Tibial nerve (tissue), 4 donors: ENCODE results near the gene AOPEP. TPM values are rescaled to one million over a fixed set of nuclear protein-coding genes. Genes with fewer than 3 reads are reported as not detected.

Experiments used
- DNase-seq, 2 donors: peaks; one replicate each; pipeline ENCODE4 v3.0.0-alpha.2; 2019; ENCODE audit warnings: low spot score in 2 of 2
- H3K27ac ChIP-seq, 4 donors: fragments of 200-600 bp; sonication (generic) in 3 of 4; one replicate each; pipeline ENCODE4 v1.5.1; 2017 to 2019; ENCODE audit warnings: mild to moderate bottlenecking in 1 of 4
- H3K27me3 ChIP-seq, 2 donors: fragments of 200-600 bp; sonication (generic) in 1 of 2; one replicate each; pipeline versions ENCODE4 v1.5.1 to v1.6.0; 2017 to 2019
- H3K36me3 ChIP-seq, 3 donors: fragments of 200-600 bp; sonication (generic); one replicate each; pipeline ENCODE4 v1.5.1; 2018 to 2019
- H3K4me1 ChIP-seq, 4 donors: fragments of 200-600 bp; sonication (generic) in 3 of 4; one replicate each; pipeline ENCODE4 v1.5.1; 2017 to 2019
- H3K4me3 ChIP-seq, 4 donors: fragments of 200-600 bp; sonication (generic) in 3 of 4; one replicate each; pipeline ENCODE4 v1.5.1; 2017 to 2019; ENCODE audit warnings: mild to moderate bottlenecking in 1 of 4, moderate library complexity in 1 of 4
- H3K9me3 ChIP-seq, 4 donors: fragments of 200-600 bp; sonication (generic) in 3 of 4; one replicate each; pipeline ENCODE4 v1.5.1; 2017 to 2019
- CTCF ChIP-seq, 5 experiments: fragments of 200-600 bp in 3 of 5; fragments of 450-650 bp in 2 of 5; sonication (generic) in 3 of 5; IDR thresholded peaks; one replicate each; pipeline ENCODE4 v1.5.1; 2016 to 2019; ENCODE audit warnings: antibody characterized with exemption in 5 of 5, mild to moderate bottlenecking in 3 of 5, moderate library complexity in 2 of 5
- EP300 ChIP-seq, 2 donors: sonication (generic); formaldehyde crosslinking; IDR thresholded peaks; one replicate each; pipeline ENCODE4 v1.6.1; 2017; ENCODE audit warnings: antibody characterized with exemption in 2 of 2, mild to moderate bottlenecking in 1 of 2
- POLR2A ChIP-seq, 2 donors: fragments of 450-650 bp; IDR thresholded peaks; one replicate each; pipeline ENCODE4 v1.6.1; 2017; ENCODE audit warnings: antibody characterized with exemption in 2 of 2, mild to moderate bottlenecking in 2 of 2, moderate library complexity in 2 of 2
- WGBS, 2 donors: methylation state at CpG; one replicate each; pipeline ENCODE4 v1.1.5; 2018; 5-methylcytosine and 5-hydroxymethylcytosine counted together
- total RNA-seq, 4 donors: library from RNA; depleted of rRNA; stranded (reverse); fragments of >200 nt; gene quantifications; one replicate each; pipeline ENCODE4 v1.1.0, GENCODE V29; 2016

AOPEP gene
- total RNA-seq, 4 donors from 2014 or later, result 236 to 323 (median 265) TPM

- WGBS, 2 donors, result 95 to 98% methylated on average over 6 of the region's 6 CpGs
- Histone ChIP-seq H3K36me3 (peaks cover 0 to 28% (median 0%) of the 10 kb centered on the region in 3 donors), H3K27me3 (no peaks in the 10 kb centered on the region), H3K27ac (no peak overlapping the region), H3K4me3 (no peak overlapping the region), H3K9me3 (no peaks in the 10 kb centered on the region), H3K4me1 (peaks cover 0 to 39% (median 15%) of the 10 kb centered on the region in 4 donors)
- no peak for TF ChIP-seq POLR2A (IDR thresholded peaks at IDR 0.05)
- TF ChIP-seq EP300 (IDR thresholded peaks at IDR 0.05), result no peak
- no peak for TF ChIP-seq CTCF (IDR thresholded peaks at IDR 0.05)
- DNase-seq, result no peak
Observed at GRCh38 chr9:94809778-94810177, 83.3 kb downstream of the AOPEP start.

GRCh38 chr9:94811074-94811473 is 84.6 kb downstream of the AOPEP start:
- WGBS, 2 donors, result 89 to 94% methylated on average over 2 of the region's 2 CpGs
- Histone ChIP-seq H3K4me1 (peaks cover 0 to 26% (median 5%) of the 10 kb centered on the region in 4 donors), H3K27ac (no peak overlapping the region), H3K9me3 (no peaks in the 10 kb centered on the region), H3K36me3 (peaks cover 0 to 28% (median 0%) of the 10 kb centered on the region in 3 donors), H3K27me3 (no peaks in the 10 kb centered on the region), H3K4me3 (no peak overlapping the region)
- no peak for DNase-seq
- TF ChIP-seq EP300 (IDR thresholded peaks at IDR 0.05), result no peak
- TF ChIP-seq CTCF (IDR thresholded peaks at IDR 0.05), result no peak
- no peak for TF ChIP-seq POLR2A (IDR thresholded peaks at IDR 0.05)

- H3K4me3 ChIP-seq, result no peak overlapping the region
- TF ChIP-seq POLR2A (IDR thresholded peaks at IDR 0.05) (no peak), CTCF (IDR thresholded peaks at IDR 0.05) (no peak), EP300 (IDR thresholded peaks at IDR 0.05) (no peak)
- WGBS, 2 donors, result 97 to 98% methylated on average over 2 of the region's 2 CpGs
- no peaks in the 10 kb centered on the region for H3K9me3 ChIP-seq
- H3K4me1 ChIP-seq, result peaks cover 0 to 18% (median 0%) of the 10 kb centered on the region in 4 donors
- H3K27ac ChIP-seq, result peak overlapping the region in 1 of 4 donors; percentile 56
- DNase-seq, result no peak
- peaks cover 0 to 28% (median 0%) of the 10 kb centered on the region in 3 donors for H3K36me3 ChIP-seq
- H3K27me3 ChIP-seq, result no peaks in the 10 kb centered on the region
Observed at GRCh38 chr9:94812343-94812742, 85.8 kb downstream of the AOPEP start.

- Histone ChIP-seq H3K4me1 (peaks cover 0 to 19% (median 0%) of the 10 kb centered on the region in 4 donors), H3K4me3 (no peak overlapping the region), H3K27ac (peak overlapping the region in 1 of 4 donors; percentile 56), H3K9me3 (no peaks in the 10 kb centered on the region), H3K27me3 (no peaks in the 10 kb centered on the region), H3K36me3 (peaks cover 0 to 22% (median 0%) of the 10 kb centered on the region in 3 donors)
- WGBS, 2 donors, result 88 to 90% methylated on average over 1 of the region's 1 CpG
- TF ChIP-seq CTCF (IDR thresholded peaks at IDR 0.05), result no peak
- no peak for TF ChIP-seq EP300 (IDR thresholded peaks at IDR 0.05)
- TF ChIP-seq POLR2A (IDR thresholded peaks at IDR 0.05), result no peak
- no peak for DNase-seq
Observed at GRCh38 chr9:94813379-94813778, 86.9 kb downstream of the AOPEP start.

- Histone ChIP-seq H3K36me3 (no peaks in the 10 kb centered on the region), H3K9me3 (no peaks in the 10 kb centered on the region), H3K4me3 (no peak overlapping the region), H3K27ac (no peak overlapping the region), H3K4me1 (peaks cover 0 to 38% (median 9%) of the 10 kb centered on the region in 4 donors), H3K27me3 (no peaks in the 10 kb centered on the region)
- no peak for DNase-seq
- TF ChIP-seq POLR2A (IDR thresholded peaks at IDR 0.05), result no peak
- TF ChIP-seq CTCF (IDR thresholded peaks at IDR 0.05), result no peak
- no peak for TF ChIP-seq EP300 (IDR thresholded peaks at IDR 0.05)
- 77 to 85% methylated on average over 6 to 7 of the region's 7 CpGs for WGBS, 2 donors
Observed at GRCh38 chr9:94817291-94818177, 91.0 kb downstream of the AOPEP start.
